Adrenal gland (tissue), 5 donors: Measurements from ENCODE around the gene KIF18A.

Source experiments
- POLR2A ChIP-seq, 2 donors: fragments of 450-650 bp; IDR thresholded peaks; one replicate each; pipeline ENCODE4 v1.6.1; 2017; ENCODE audit warnings: antibody characterized with exemption in 2 of 2, mild to moderate bottlenecking in 2 of 2, moderate library complexity in 1 of 2
- TF ChIP-seq, protein P1 (sequence below), 6 experiments: fragments of 450-650 bp in 4 of 6; fragments of 200-600 bp in 2 of 6; sonication (generic) in 1 of 6; IDR thresholded peaks; 1 replicate in 5 of 6; 2 replicates in 1 of 6; pipeline versions ENCODE4 v1.5.1 to v1.8.0; 2016 to 2021; ENCODE audit warnings: antibody characterized with exemption in 6 of 6, mild to moderate bottlenecking in 2 of 6, moderate library complexity in 1 of 6
- donor health status: DM: no; HTN: no; CAD: no.

DNA sequence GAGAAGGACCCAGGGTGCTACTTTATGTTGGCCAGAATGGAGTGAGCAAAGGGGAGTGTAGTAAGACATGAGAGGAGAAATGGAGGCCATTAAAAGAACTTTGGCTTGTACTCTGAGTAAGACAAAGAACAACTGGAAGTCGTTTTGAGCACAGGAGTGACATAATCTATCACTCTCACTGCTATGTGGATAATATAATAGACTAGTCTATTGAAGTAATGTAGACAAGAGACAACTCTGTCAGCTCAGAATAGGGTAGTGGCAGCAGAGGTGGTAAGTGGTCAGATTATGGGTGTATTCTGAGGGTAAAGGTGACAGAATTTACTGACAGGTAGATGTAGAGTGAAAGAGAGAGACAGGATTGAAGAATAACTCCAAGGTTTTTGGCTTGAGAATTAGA is 8.2 kb downstream of the KIF18A start:
- TF ChIP-seq, protein P1, sequence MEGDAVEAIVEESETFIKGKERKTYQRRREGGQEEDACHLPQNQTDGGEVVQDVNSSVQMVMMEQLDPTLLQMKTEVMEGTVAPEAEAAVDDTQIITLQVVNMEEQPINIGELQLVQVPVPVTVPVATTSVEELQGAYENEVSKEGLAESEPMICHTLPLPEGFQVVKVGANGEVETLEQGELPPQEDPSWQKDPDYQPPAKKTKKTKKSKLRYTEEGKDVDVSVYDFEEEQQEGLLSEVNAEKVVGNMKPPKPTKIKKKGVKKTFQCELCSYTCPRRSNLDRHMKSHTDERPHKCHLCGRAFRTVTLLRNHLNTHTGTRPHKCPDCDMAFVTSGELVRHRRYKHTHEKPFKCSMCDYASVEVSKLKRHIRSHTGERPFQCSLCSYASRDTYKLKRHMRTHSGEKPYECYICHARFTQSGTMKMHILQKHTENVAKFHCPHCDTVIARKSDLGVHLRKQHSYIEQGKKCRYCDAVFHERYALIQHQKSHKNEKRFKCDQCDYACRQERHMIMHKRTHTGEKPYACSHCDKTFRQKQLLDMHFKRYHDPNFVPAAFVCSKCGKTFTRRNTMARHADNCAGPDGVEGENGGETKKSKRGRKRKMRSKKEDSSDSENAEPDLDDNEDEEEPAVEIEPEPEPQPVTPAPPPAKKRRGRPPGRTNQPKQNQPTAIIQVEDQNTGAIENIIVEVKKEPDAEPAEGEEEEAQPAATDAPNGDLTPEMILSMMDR (IDR thresholded peaks at IDR 0.05), result no peak
- TF ChIP-seq POLR2A (IDR thresholded peaks at IDR 0.05), result no peak
